ENCODE data around the gene CACNA2D2. TPM values are rescaled to one million over a fixed set of nuclear protein-coding genes. Genes with fewer than 3 reads are reported as not detected.
A peak's percentile ranks its signal among the peaks of the same experiment; 100 is the strongest.
"Not testable (repeated sequence)": the region's sequence is repeated elsewhere in the genome, so short reads cannot be mapped to it uniquely, and the experiment has no call there.

CACNA2D2 gene
- total RNA-seq, 2 experiments from 2014 or later, result 0.60 to 0.62 TPM

- H3K4me3 Mint-ChIP-seq, result no peak overlapping the region
- no peak for DNase-seq
- H3K4me1 Mint-ChIP-seq, result peaks cover 9% of the 10 kb centered on the region
- no peaks in the 10 kb centered on the region for H3K36me3 Mint-ChIP-seq (ENCODE audit: low read depth)
- POLR2A ChIA-PET, result no interaction called here
- peaks cover 6% of the 10 kb centered on the region for H3K27me3 Mint-ChIP-seq
- no peaks in the 10 kb centered on the region for H3K9me3 Mint-ChIP-seq
- H3K27ac Mint-ChIP-seq, result no peak overlapping the region
- CTCF ChIA-PET, result no interaction called here
Measured at GRCh38 chr3:50521572-50521971, 18.1 kb upstream of the CACNA2D2 start.

DNA sequence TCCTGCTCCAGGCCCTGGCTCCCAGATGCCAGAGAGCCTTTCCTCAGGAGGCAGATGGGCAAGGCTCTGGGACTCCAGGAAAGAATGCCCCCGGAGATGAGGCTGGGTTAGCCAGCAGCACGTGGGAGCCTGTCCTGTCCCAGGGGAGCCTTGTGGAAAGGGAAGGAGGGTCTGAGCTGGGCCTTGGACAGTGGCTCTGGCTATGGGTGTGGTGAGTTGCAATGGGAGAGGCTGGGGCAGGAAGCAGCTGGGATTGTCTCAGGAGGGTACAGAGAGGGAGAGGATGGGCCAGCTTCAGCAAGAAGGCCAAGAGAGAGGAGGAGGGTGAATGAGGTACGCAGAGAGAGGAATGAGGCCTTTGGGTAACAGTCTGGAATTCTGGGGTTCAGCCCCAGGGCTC, 17.4 kb upstream of the CACNA2D2 start:
- ChIA-PET CTCF (no interaction called here), POLR2A (no interaction called here)
- DNase-seq, result no peak

GRCh38 chr3:50519471-50520089, 16.1 kb upstream of the CACNA2D2 start:
- peaks cover 6% of the 10 kb centered on the region for H3K27me3 Mint-ChIP-seq
- POLR2A ChIA-PET, result no interaction called here

More for the DNA sequence above, 17.4 kb upstream of the CACNA2D2 start:
- peaks cover 8% of the 10 kb centered on the region for H3K4me1 Mint-ChIP-seq
- H3K27me3 Mint-ChIP-seq, result peaks cover 6% of the 10 kb centered on the region
- H3K27ac Mint-ChIP-seq, result no peak overlapping the region
- H3K4me3 Mint-ChIP-seq, result no peak overlapping the region
- no peaks in the 10 kb centered on the region for H3K36me3 Mint-ChIP-seq (ENCODE audit: low read depth)
- no peaks in the 10 kb centered on the region for H3K9me3 Mint-ChIP-seq

GRCh38 chr3:50518436-50518835, 15.0 kb upstream of the CACNA2D2 start:
- peaks cover 6% of the 10 kb centered on the region for H3K4me1 Mint-ChIP-seq
- peaks cover 8% of the 10 kb centered on the region for H3K27me3 Mint-ChIP-seq
- H3K9me3 Mint-ChIP-seq, result no peaks in the 10 kb centered on the region
- CTCF ChIA-PET, result interaction anchor here (0.6 to 1.2 kb wide), 2 partner anchors 93 to 104 kb away, joined by 3 read pairs; partner anchors contain the start of gene CISH
- H3K27ac Mint-ChIP-seq, result no peak overlapping the region
- POLR2A ChIA-PET, result no interaction called here
- no peak overlapping the region for H3K4me3 Mint-ChIP-seq
- no peaks in the 10 kb centered on the region for H3K36me3 Mint-ChIP-seq (ENCODE audit: low read depth)
- DNase-seq, result no peak

More at GRCh38 chr3:50519471-50520089, 16.1 kb upstream of the CACNA2D2 start:
- H3K4me1 Mint-ChIP-seq, result peaks cover 6% of the 10 kb centered on the region
- H3K4me3 Mint-ChIP-seq, result no peak overlapping the region
- H3K36me3 Mint-ChIP-seq (ENCODE audit: low read depth), result no peaks in the 10 kb centered on the region
- CTCF ChIA-PET, result interaction anchor here (1.2 kb wide), 1 partner anchor 92 kb away, joined by 3 read pairs; the partner anchor contains the start of gene CISH
- no peaks in the 10 kb centered on the region for H3K9me3 Mint-ChIP-seq
- no peak overlapping the region for H3K27ac Mint-ChIP-seq
- DNase-seq, result peak; percentile 82

DNA sequence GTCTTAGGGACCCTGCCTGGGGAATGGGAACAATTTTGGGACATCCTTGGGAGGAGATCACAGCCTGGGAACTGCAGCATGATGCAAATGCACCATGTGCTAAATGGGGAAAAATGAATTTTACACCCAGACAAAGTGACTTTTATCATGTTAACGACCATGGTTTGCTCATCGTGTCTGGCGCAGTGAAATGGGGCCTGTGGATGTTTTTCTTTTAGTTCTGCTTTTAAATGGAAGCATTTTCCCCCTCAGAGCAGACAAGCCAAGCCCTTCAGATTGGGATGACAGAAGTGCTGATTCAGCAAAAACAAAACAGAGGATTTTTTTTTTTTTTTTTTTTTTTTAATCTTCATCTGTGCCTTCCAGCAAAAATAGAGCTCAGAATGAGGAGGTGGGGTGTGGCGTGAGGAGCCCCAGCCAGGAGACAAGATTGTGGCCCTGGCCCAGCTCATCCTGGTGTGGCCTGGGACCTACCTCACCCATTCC, 14.3 kb upstream of the CACNA2D2 start:
- no peaks in the 10 kb centered on the region for H3K9me3 Mint-ChIP-seq
- peaks cover 8% of the 10 kb centered on the region for H3K27me3 Mint-ChIP-seq
- ChIA-PET POLR2A (no interaction called here), CTCF (interaction anchor here (0.6 to 1.3 kb wide), 2 partner anchors 82 to 103 kb away, joined by 3 read pairs; no protein-coding TSS in a partner anchor)
- DNase-seq, result no peak
- no peaks in the 10 kb centered on the region for H3K36me3 Mint-ChIP-seq (ENCODE audit: low read depth)
- peaks cover 6% of the 10 kb centered on the region for H3K4me1 Mint-ChIP-seq
- peak overlapping the region; percentile 19 for H3K27ac Mint-ChIP-seq
- no peak overlapping the region for H3K4me3 Mint-ChIP-seq

DNA sequence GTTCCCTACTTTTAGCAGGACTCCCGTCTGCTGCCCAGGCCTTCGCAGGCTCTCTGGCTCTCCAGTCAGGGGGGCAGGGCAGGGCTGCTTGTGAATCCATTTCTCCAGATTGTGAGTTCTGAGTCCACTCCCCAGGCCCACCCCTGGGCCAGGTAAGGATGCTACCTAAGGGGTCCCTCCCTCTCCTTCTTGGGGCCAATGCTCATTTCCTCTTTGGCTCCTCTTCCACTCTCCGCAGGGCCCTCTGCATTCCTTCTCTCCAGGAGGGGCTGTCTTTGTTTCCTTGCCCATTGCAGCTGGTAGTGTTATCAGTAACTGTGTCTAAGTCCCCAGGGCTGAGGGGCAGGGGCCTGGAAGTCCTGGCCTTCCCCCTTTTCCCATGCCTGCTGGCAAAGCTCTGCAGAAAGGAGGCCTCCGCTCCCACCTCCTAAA, 13.0 kb upstream of the CACNA2D2 start:
- H3K4me3 Mint-ChIP-seq, result no peak overlapping the region
- DNase-seq, result no peak
- H3K27ac Mint-ChIP-seq, result no peak overlapping the region
- ChIA-PET CTCF (interaction anchor here (1.3 kb wide), 1 partner anchor 81 kb away, joined by 3 read pairs; no protein-coding TSS in a partner anchor), POLR2A (no interaction called here)
- peaks cover 6% of the 10 kb centered on the region for H3K4me1 Mint-ChIP-seq
- no peaks in the 10 kb centered on the region for H3K36me3 Mint-ChIP-seq (ENCODE audit: low read depth)
- peaks cover 8% of the 10 kb centered on the region for H3K27me3 Mint-ChIP-seq
- H3K9me3 Mint-ChIP-seq, result no peaks in the 10 kb centered on the region

- ChIA-PET POLR2A (no interaction called here), CTCF (no interaction called here)
- Mint-ChIP-seq H3K27me3 (peaks cover 5% of the 10 kb centered on the region), H3K4me3 (no peak overlapping the region), H3K9me3 (no peaks in the 10 kb centered on the region), H3K27ac (no peak overlapping the region), H3K36me3 (ENCODE audit: low read depth) (no peaks in the 10 kb centered on the region), H3K4me1 (peaks cover 6% of the 10 kb centered on the region)
- DNase-seq, result no peak
Measured at GRCh38 chr3:50515565-50516439, 12.4 kb upstream of the CACNA2D2 start.

DNA sequence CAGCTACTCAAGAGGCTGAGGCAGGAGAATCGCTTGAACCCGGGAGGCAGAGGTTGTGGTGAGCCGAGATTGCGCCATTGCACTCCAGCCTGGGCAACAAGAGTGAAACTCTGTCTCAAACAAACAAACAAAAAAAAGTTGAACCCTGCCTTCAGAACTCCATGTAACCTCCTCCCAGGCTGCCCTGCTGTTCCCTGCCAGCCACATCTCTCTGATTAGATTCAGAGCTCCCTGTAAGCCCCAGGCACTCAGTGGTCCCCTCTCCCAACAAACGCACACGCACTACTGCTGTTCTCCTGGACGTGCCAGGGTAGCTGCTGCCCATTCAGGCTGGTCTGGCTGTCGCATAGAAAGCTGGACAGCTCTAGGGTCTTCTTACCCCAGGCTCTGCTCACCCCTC, 9.5 kb upstream of the CACNA2D2 start:
- DNase-seq; H3K27ac Mint-ChIP-seq; H3K36me3 Mint-ChIP-seq (ENCODE audit: low read depth); H3K4me1 Mint-ChIP-seq; POLR2A ChIA-PET; H3K27me3 Mint-ChIP-seq; H3K9me3 Mint-ChIP-seq; H3K4me3 Mint-ChIP-seq: not testable (repeated sequence)
- CTCF ChIA-PET, result interaction anchor here (1.0 kb wide), 1 partner anchor 10 kb away, joined by 3 read pairs; no protein-coding TSS in a partner anchor

GRCh38 chr3:50512131-50512530, 8.7 kb upstream of the CACNA2D2 start:
- CTCF ChIA-PET, result interaction anchor here (1.0 kb wide), 2 partner anchors 10 to 55 kb away, joined by 3 read pairs; partner anchors contain the start of gene C3orf18

DNA sequence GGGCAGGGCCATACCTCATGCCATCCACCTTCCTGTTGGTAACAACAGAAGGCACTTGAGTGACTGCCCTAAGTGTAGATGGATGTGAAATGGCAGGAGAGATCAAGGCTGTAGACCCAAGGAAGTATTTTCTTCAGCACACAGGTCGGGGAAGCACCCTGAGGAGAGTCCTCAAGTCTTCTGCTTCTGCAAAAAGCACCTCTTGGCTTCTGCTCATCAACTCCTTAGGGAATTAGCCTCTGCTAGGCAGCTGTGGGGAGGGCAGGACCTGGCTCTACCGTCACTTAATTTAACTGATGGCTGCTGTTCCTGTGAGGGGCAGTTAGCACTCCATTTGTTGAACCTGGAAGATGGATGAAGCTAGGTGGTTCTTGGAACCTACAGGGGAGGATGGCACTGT, 6.9 kb upstream of the CACNA2D2 start:
- Mint-ChIP-seq H3K4me3 (no peak overlapping the region), H3K36me3 (ENCODE audit: low read depth) (no peaks in the 10 kb centered on the region), H3K4me1 (no peaks in the 10 kb centered on the region), H3K9me3 (no peaks in the 10 kb centered on the region), H3K27ac (no peak overlapping the region), H3K27me3 (peaks cover 9% of the 10 kb centered on the region)
- CTCF ChIA-PET, result interaction anchor here (1.9 kb wide), 1 partner anchor 107 kb away, joined by 5 read pairs; the partner anchor contains the start of gene MAPKAPK3
- no peak for DNase-seq
- POLR2A ChIA-PET, result no interaction called here

More at GRCh38 chr3:50512131-50512530, 8.7 kb upstream of the CACNA2D2 start:
- POLR2A ChIA-PET, result no interaction called here
- peaks cover 5% of the 10 kb centered on the region for H3K27me3 Mint-ChIP-seq
- no peak for DNase-seq
- no peaks in the 10 kb centered on the region for H3K4me1 Mint-ChIP-seq
- no peaks in the 10 kb centered on the region for H3K9me3 Mint-ChIP-seq
- H3K27ac Mint-ChIP-seq, result no peak overlapping the region
- H3K4me3 Mint-ChIP-seq, result no peak overlapping the region
- no peaks in the 10 kb centered on the region for H3K36me3 Mint-ChIP-seq (ENCODE audit: low read depth)

DNA sequence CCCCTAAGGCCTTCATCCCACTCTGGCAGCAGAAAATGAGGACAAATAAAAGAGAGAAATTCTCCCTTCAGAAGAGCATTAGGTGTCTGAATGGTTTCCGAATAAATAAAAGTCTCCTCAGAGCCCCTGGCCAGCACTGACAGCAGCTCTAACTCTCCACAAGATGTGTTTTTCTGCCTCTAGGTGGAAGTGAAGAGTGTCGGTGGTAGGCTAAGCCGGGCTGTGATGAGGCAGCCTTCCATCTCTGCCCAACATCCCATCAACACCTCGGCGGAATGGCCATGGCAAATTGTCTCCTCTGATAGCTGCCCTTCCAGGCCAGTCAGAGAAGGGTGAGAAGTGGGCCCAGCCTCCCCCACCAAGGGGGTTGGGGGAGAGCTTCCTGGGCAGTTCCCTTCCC, 6.3 kb upstream of the CACNA2D2 start:
- Mint-ChIP-seq H3K4me1 (no peaks in the 10 kb centered on the region), H3K27ac (no peak overlapping the region), H3K4me3 (no peak overlapping the region), H3K36me3 (ENCODE audit: low read depth) (no peaks in the 10 kb centered on the region), H3K27me3 (peaks cover 12% of the 10 kb centered on the region), H3K9me3 (no peaks in the 10 kb centered on the region)
- ChIA-PET POLR2A (no interaction called here), CTCF (interaction anchor here (1.9 kb wide), 1 partner anchor 107 kb away, joined by 5 read pairs; the partner anchor contains the start of gene MAPKAPK3)
- DNase-seq, result no peak

GRCh38 chr3:50508821-50509220, 5.4 kb upstream of the CACNA2D2 start:
- POLR2A ChIA-PET, result no interaction called here
- Mint-ChIP-seq H3K27me3 (peaks cover 19% of the 10 kb centered on the region), H3K9me3 (no peaks in the 10 kb centered on the region), H3K27ac (no peak overlapping the region), H3K4me3 (no peak overlapping the region), H3K4me1 (no peaks in the 10 kb centered on the region), H3K36me3 (ENCODE audit: low read depth) (no peaks in the 10 kb centered on the region)
- CTCF ChIA-PET, result interaction anchor here (0.7 to 1.9 kb wide), 3 partner anchors 29 to 108 kb away, joined by 3 to 5 read pairs (median 3); partner anchors contain the start of gene MAPKAPK3
- DNase-seq, result no peak

DNA sequence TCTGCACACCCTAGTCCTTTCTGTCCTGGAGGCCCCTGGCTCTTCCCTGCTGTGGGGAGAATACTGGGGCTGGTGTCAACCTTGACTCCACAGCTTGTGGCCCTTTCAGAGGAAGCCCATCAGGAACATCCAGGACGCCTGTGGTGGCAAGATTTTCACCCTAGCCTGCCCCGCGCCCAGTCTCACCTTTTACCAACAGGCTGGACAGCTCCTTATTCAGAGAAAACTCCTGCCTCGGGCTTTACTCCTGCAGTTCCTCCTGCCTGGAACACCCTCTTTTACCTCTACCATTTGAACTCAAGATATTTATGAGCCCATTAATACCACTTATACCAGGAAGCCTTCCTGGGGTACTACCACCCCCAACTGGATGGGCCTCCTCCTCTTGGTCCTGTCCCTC, 2.7 kb upstream of the CACNA2D2 start:
- H3K9me3 Mint-ChIP-seq, result no peaks in the 10 kb centered on the region
- no peaks in the 10 kb centered on the region for H3K4me1 Mint-ChIP-seq
- POLR2A ChIA-PET, result no interaction called here
- no peak overlapping the region for H3K27ac Mint-ChIP-seq
- peaks cover 35% of the 10 kb centered on the region for H3K27me3 Mint-ChIP-seq
- CTCF ChIA-PET, result no interaction called here
- no peak for DNase-seq
- no peaks in the 10 kb centered on the region for H3K36me3 Mint-ChIP-seq (ENCODE audit: low read depth)
- H3K4me3 Mint-ChIP-seq, result no peak overlapping the region

All from activated CD4-positive, alpha-beta T cell treated with anti-CD3 and anti-CD28 coated beads, Interleukin-2, amount 10 ng/mL, durations not matched to agents 7 days and 5 days (primary cell).